SJSA1 (cell line): ENCODE measurements around the gene GLCE. TPM values are rescaled to one million over a fixed set of nuclear protein-coding genes. Genes with fewer than 3 reads are reported as not detected.

Experiments
- DNase-seq, 2 experiments: peaks; one replicate each; pipeline ENCODE4 v3.0.0-alpha.2; 2015 to 2020; ENCODE audit warnings: low spot score in 2 of 2, low read depth in 1 of 2
- H3K27ac ChIP-seq: fragments of 250-450 bp; sonication (Bioruptor Pico); 2 replicates; pipeline ENCODE4 v1.5.1; 2020; ENCODE audit warnings: mild to moderate bottlenecking, moderate library complexity
- H3K27me3 ChIP-seq: fragments of 250-450 bp; sonication (Bioruptor Pico); replicated peaks from 2 replicates; pipeline ENCODE4 v1.5.1; 2020; ENCODE audit warnings: mild to moderate bottlenecking, moderate library complexity
- H3K36me3 ChIP-seq: fragments of 250-450 bp; sonication (Bioruptor Pico); 2 replicates; pipeline ENCODE4 v1.5.1; 2020; ENCODE audit warnings: mild to moderate bottlenecking
- H3K4me1 ChIP-seq: fragments of 250-450 bp; sonication (Bioruptor Pico); replicated peaks from 2 replicates; pipeline ENCODE4 v1.6.1; 2021; ENCODE audit warnings: mild to moderate bottlenecking
- H3K4me3 ChIP-seq: fragments of 250-450 bp; sonication (Bioruptor Pico); 2 replicates; pipeline ENCODE4 v1.5.1; 2020; ENCODE audit warnings: mild to moderate bottlenecking
- H3K9me3 ChIP-seq: fragments of 250-450 bp; sonication (Bioruptor Pico); replicated peaks from 2 replicates; pipeline ENCODE4 v1.5.1; 2020; ENCODE audit warnings: mild to moderate bottlenecking
- total RNA-seq: library from RNA; depleted of rRNA; stranded (reverse); fragments of >200 nt; shearing (Covaris generic); gene quantifications from 2 replicates; pipeline ENCODE4 v1.2.3, GENCODE V29; 2014

Gene GLCE
- total RNA-seq, 1 experiment from 2014 or later: 40.4 TPM

DNA sequence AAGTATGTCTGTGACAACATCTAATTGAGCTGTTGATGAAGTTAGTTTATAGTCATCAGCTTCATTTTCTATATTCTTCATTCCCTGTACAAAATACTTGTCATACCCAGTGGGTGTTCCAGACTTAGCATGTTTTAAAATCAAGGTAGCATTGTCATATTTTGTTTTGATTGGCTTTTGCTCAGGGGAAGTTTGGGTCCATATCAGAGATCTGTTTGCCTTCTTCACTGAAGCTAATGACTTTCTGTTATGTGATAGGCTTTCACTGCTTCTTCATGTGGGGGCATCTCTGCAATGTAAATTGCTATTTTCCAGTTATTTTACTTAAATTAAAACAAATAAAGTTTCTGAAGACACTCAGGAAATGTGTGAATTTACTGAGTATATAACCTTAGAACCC lies 15.1 kb downstream of the GLCE start:
- Histone ChIP-seq H3K27ac (no peak overlapping the region), H3K36me3 (no peaks in the 10 kb centered on the region), H3K9me3 (no peaks in the 10 kb centered on the region), H3K4me3 (no peak overlapping the region), H3K27me3 (no peaks in the 10 kb centered on the region), H3K4me1 (no peaks in the 10 kb centered on the region)
- DNase-seq: no peak

DNA sequence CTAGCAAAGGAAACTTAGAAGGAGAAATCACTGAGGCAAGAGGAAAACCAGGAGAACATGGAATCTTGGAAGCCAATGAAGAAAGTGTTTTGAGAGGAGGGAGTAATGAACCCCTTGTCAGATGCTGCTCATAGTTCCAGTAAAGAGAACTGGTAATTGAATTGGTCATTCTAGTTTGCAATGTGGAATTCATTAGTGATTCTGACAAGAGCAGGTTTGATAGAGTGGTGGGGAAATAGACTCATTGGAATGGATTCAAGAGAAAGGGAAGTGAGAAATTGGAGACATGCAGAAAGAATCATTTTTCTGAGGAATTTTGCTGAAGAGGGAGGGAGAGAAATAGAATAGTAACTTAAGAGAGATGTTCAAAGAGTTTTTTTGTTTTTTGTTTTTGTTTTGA lies 21.0 kb downstream of the GLCE start:
- Histone ChIP-seq H3K27ac (no peak overlapping the region), H3K9me3 (no peaks in the 10 kb centered on the region), H3K36me3 (no peaks in the 10 kb centered on the region), H3K27me3 (no peaks in the 10 kb centered on the region), H3K4me3 (no peak overlapping the region), H3K4me1 (no peaks in the 10 kb centered on the region)
- no peak for DNase-seq

DNA sequence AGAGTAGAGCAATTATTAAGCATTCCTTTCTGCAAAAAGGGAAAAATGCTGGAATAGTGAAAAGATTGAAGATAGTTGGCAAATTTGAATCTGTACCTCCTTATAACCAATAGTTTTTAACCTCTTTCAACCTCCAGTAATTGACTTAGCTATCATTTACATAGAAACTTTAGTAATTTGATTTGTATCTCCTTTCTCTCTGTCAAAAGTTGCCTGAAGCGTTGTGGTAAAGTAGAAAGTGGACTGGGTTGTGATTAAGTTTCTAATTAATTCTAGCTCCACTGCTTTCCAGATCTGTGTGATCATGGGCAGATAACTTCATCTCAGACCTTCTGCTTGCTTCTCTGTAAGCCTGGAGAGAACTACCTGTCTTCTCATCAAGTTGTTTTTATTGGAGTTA lies 24.8 kb downstream of the GLCE start:
- Histone ChIP-seq H3K27ac (no peak overlapping the region), H3K4me1 (no peaks in the 10 kb centered on the region), H3K27me3 (no peaks in the 10 kb centered on the region), H3K36me3 (no peaks in the 10 kb centered on the region), H3K9me3 (no peaks in the 10 kb centered on the region), H3K4me3 (no peak overlapping the region)
- no peak for DNase-seq

DNA sequence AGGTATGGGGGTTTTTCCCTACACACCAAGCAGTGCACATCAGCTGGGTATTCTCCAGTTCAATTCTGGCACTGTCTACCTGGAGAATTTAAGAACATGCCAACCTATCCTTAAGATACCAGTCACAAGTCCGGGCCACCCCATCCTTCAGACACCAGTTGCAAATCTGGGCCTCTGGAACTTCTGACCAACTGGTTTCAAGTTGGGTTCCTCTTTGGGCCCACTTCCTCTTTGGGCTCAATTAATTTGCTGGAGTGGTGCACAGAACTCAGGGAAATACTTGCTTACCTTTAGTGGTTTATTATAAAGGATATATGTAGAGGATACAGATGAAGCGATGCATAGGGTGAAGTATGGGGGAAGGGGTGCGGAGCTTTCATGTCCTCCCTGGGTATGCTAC lies 25.3 kb downstream of the GLCE start:
- DNase-seq: no peak
- Histone ChIP-seq H3K4me3 (no peak overlapping the region), H3K27ac (no peak overlapping the region), H3K27me3 (no peaks in the 10 kb centered on the region), H3K36me3 (no peaks in the 10 kb centered on the region), H3K9me3 (no peaks in the 10 kb centered on the region), H3K4me1 (no peaks in the 10 kb centered on the region)

DNA sequence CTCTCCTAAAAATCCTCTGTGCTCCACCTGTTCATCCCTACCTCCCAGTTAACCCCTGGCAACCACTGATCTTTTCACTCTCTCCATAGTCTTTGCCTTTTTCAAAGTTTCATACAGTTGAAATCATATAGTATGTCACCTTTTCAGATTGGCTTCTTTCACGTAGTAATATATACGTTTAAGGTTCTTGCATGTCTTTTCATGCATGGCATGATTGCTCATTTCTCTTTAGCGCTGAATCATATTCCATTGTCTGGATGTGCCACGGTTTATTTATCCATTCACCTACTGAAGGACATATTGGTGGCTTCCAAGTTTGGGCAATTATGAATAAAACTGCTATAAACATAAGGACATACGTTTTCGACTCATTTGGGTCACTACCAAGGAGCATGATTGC lies 28.7 kb downstream of the GLCE start:
- Histone ChIP-seq H3K27ac (no peak overlapping the region), H3K36me3 (no peaks in the 10 kb centered on the region), H3K27me3 (no peaks in the 10 kb centered on the region), H3K4me1 (peaks cover 18% of the 10 kb centered on the region), H3K9me3 (0 out of 2 replicates have a peak, but pooled peaks cover 3% of the 10 kb centered on the region), H3K4me3 (no peak overlapping the region)
- no peak for DNase-seq

DNA sequence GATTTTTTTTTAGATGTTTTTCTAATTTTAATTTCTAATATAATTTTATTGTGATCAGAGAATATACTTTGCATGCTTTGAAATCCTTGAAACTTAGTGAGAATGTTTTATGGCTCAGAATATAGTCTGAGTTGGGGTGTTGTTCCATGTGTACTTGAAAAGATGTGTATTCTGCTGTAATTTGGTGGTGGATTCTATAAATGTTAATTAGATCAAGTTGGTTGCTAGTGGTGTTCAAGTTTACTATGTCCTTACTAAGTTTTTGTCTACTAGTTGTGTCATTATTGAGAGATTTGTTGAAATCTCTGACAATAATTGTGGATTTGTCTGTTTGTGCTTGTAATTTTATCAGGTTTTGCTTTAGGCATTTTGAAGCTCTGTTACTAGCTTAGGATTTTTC lies 29.7 kb downstream of the GLCE start:
- H3K4me1 ChIP-seq: peaks cover 28% of the 10 kb centered on the region
- no peaks in the 10 kb centered on the region for H3K36me3 ChIP-seq
- H3K4me3 ChIP-seq: no peak overlapping the region
- no peaks in the 10 kb centered on the region for H3K27me3 ChIP-seq
- H3K9me3 ChIP-seq: 0 out of 2 replicates have a peak, but pooled peaks cover 3% of the 10 kb centered on the region
- no peak overlapping the region for H3K27ac ChIP-seq
- no peak for DNase-seq

DNA sequence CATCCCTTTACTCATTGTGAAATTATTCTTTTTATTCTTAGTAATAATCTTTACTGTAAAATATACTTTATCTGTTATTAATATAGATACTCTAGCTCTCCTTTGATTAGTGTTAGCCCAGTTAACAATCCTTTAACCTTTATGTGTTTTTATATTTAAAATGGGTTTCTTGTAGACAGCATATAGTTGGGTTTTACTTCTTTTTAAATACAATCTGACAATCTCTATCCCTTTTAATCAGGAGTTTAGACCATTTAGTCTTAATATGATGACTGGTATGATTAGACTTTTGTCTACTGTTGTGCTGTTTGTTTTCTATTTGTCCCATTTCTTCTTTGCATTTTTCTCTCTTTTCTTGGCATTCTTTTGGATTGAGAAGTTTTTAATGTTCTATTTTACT lies 30.1 kb downstream of the GLCE start:
- no peaks in the 10 kb centered on the region for H3K27me3 ChIP-seq
- peaks cover 28% of the 10 kb centered on the region for H3K4me1 ChIP-seq
- 0 out of 2 replicates have a peak, but pooled peaks cover 3% of the 10 kb centered on the region for H3K9me3 ChIP-seq
- no peak overlapping the region for H3K27ac ChIP-seq
- no peak overlapping the region for H3K4me3 ChIP-seq
- H3K36me3 ChIP-seq: no peaks in the 10 kb centered on the region
- no peak for DNase-seq

DNA sequence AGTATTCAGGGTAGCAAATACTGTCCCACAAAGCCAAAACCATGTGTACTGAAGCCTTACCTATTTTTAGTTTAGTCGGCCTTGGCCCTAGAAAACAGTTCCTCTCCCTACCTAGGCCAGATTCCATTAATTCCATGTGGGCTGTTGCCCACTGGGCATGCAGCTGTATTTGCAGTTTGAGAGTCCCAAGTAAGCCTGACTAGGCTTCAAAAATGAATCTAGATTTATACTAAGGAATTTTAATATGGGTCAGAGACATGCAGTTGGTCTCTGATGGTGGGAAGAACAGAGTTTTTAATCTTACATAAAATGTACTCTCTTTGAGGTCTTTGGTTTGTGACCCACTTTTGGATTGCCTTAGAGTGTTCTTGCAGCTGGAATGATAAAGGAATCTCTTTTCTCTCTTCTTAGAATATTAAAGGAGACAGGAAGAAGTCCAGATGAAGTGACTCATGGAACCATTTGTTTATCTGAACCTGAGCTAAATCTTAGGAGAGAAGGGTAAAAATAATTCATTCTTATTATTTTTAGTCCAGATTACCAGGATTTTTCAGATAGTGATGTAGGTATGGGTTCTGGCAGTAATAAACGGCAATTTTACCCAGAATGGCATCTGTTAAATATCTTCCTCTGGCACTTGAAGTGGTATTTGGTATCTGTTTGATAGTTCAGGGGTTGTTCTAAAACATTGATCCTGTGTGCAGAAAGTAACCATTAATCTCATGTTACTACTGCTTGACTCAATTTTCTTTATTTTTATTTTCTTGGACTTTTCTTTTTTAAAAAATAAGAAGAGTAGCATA lies 33.8 kb downstream of the GLCE start:
- peaks cover 31% of the 10 kb centered on the region for H3K4me1 ChIP-seq
- peaks cover 4% of the 10 kb centered on the region; the same call in 1 of the 2 replicates for H3K36me3 ChIP-seq
- H3K27me3 ChIP-seq: no peaks in the 10 kb centered on the region
- H3K9me3 ChIP-seq: 0 out of 2 replicates have a peak, but pooled peaks cover 3% of the 10 kb centered on the region
- H3K4me3 ChIP-seq: no peak overlapping the region
- peak in 1 of 2 experiments; percentile 53 for DNase-seq
- no peak overlapping the region for H3K27ac ChIP-seq

DNA sequence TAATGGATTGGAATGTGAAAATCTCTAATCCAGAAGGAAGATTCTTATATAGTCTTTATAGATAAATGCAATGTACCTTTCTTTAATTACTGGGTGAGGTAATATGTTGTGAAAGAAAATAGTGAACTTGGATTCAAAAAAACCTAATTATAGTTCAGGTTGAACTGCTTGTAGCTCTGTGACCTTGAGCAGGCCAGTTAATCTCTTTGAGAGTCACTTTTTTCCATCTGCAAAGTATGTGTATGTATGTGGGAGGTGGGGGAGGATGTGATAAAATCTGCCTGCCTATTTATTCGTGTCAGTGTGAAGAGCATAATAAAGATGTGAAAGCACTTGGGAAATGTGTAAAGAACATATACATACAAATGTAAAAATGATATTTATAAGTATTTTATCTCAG lies 34.4 kb downstream of the GLCE start:
- no peak for DNase-seq
- no peak overlapping the region for H3K4me3 ChIP-seq
- no peaks in the 10 kb centered on the region for H3K27me3 ChIP-seq
- H3K27ac ChIP-seq: no peak overlapping the region
- H3K4me1 ChIP-seq: peaks cover 31% of the 10 kb centered on the region
- peaks cover 4% of the 10 kb centered on the region; the same call in 1 of the 2 replicates for H3K36me3 ChIP-seq
- 0 out of 2 replicates have a peak, but pooled peaks cover 3% of the 10 kb centered on the region for H3K9me3 ChIP-seq

DNA sequence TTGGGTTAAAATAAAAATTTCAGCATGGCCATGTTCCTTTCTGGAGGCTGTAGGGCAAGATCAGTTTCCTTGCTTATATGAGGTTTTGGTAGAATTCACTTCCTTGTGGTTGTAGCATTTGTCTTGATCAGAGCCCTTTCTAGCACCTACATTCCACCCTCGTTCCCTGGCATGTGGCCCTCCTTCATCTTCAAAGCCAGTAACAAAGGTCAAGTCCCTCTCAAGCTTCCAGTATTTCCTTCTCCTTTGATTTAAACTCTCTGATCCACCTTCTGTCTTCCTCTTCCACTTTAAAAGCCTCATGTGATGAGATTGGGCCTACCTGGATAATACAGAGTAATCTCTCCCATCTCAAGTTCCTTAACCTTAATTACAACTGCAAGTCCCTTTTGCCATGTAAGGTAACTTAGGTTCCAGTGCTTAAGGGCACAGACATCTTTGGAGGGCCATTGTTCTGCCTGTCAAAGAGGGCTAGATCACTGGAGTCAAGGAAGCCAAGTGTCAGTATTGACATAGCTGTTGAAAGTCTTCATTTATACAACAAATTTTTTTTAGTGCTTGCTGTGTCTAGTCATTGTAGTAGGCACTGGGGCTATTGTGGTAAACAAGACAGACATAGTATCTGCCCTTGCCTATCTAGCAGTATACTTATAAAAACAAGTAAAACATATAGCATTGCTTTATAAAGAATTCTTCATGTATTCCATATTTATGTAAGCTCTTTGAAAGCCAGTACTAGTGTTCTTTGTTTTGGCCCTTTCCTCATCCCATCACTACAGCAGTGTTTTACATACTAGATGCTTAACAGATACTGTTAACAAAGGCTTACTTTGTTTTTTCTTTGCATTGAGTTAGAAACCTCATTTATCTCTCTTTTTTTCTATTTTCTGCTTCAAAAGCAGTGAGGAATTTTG lies 40.7 kb downstream of the GLCE start:
- no peak overlapping the region for H3K27ac ChIP-seq
- no peak for DNase-seq

DNA sequence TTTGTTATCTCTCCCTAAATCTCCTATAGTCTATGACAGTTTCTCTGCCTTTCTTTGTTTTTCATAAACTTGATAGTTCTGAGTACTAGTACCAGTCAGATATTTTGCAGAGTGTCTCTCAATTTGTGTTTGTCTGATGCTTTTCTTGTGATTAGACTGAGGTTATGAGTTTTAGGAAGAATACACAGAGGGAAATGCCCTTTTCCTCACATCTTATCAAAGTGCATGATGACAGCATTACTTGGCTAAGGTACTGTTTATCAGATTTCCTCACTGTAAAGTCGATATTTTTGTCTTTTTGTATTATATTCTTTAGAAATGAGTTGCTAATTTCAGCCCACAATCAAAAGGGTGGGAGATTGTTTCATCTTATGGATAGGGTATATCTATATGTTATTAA lies 45.6 kb downstream of the GLCE start:
- no peak for DNase-seq
- Histone ChIP-seq H3K4me3 (no peak overlapping the region), H3K27ac (no peak overlapping the region), H3K27me3 (no peaks in the 10 kb centered on the region), H3K4me1 (no peaks in the 10 kb centered on the region), H3K9me3 (no peaks in the 10 kb centered on the region), H3K36me3 (no peaks in the 10 kb centered on the region)

More for the DNA sequence above, 40.7 kb downstream of the GLCE start:
- Histone ChIP-seq H3K9me3 (no peaks in the 10 kb centered on the region), H3K27me3 (no peaks in the 10 kb centered on the region), H3K4me1 (no peaks in the 10 kb centered on the region), H3K36me3 (peaks cover 4% of the 10 kb centered on the region; the same call in 1 of the 2 replicates), H3K4me3 (no peak overlapping the region)

DNA sequence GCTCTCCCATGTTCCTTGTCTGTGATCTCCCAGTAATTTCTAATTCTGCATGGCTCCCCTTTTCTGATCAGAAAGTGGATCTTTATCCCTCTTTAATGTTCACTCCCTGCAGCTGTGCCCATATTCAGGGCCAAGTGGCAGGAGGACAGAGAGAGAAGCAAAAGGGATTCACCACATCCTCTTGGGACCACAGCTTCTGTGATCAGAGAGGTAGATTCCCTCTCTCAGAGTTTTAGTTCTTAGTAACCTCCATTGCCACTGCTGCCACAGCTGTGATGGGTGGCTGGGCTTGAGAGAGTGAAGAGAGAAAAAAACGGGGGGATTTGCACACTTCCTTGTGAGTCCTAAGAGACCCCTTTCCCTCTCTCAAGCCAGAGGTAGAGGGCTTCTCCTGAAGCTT lies 49.2 kb downstream of the GLCE start:
- Histone ChIP-seq H3K27ac (no peak overlapping the region), H3K4me1 (no peaks in the 10 kb centered on the region), H3K36me3 (no peaks in the 10 kb centered on the region), H3K27me3 (no peaks in the 10 kb centered on the region), H3K9me3 (no peaks in the 10 kb centered on the region), H3K4me3 (no peak overlapping the region)
- no peak for DNase-seq

DNA sequence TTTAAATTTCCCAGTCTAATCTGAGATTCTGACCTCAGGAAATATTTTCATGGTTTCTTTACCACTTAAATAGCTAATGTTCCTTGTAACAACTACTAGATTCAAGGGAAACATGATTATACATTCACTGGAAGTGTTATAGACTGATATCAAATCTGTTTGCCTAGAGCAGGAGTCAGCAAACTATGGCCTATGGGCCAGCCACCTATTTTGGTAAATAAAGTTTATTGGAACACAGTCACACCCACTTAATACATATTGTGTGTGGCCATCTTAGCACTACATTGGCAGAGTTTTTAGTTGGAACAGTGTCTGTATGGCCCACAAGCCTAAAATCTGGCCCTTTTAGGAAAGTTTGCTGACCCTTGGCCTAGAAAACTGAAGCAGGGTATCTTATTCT lies 50.1 kb downstream of the GLCE start:
- H3K27me3 ChIP-seq: no peaks in the 10 kb centered on the region

DNA sequence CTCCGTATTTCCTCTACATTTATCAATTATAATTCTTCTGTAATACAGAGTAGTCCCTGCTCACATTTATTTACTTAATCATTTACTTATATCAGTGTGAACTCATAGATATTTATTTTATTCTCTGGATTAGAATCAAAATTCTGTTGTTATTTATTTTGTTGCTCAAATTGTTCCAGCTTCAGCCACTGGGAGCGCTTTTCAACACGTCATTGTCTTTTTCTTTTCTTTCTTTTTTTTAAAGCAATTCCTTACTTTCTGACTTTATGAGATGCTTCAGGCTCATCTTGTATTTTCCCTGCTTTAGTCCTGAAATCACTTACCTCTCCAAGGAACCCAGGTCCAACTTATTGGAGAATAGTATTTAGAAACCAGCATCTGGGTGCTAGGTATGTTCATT lies 53.4 kb downstream of the GLCE start:
- H3K27ac ChIP-seq: no peak overlapping the region
- no peaks in the 10 kb centered on the region for H3K9me3 ChIP-seq
- H3K27me3 ChIP-seq: no peaks in the 10 kb centered on the region
- H3K4me3 ChIP-seq: no peak overlapping the region
- H3K4me1 ChIP-seq: no peaks in the 10 kb centered on the region
- no peaks in the 10 kb centered on the region for H3K36me3 ChIP-seq
- DNase-seq: no peak

More for the DNA sequence above, 50.1 kb downstream of the GLCE start:
- H3K9me3 ChIP-seq: no peaks in the 10 kb centered on the region
- H3K27ac ChIP-seq: no peak overlapping the region
- no peaks in the 10 kb centered on the region for H3K36me3 ChIP-seq
- H3K4me3 ChIP-seq: no peak overlapping the region
- DNase-seq: no peak
- no peaks in the 10 kb centered on the region for H3K4me1 ChIP-seq
